Transverse colon (tissue), 4 donors: ENCODE data around the gene TNPO1.

Experiments
- POLR2A ChIP-seq: fragments of 450-650 bp; IDR thresholded peaks from one replicate; pipeline ENCODE4 v1.6.1; 2016; ENCODE audit warnings: antibody characterized with exemption, mild to moderate bottlenecking, moderate library complexity
- POLR2AphosphoS5 ChIP-seq, 3 donors: sonication (generic); formaldehyde crosslinking; IDR thresholded peaks; one replicate each; pipeline ENCODE4 v1.6.1; 2016; ENCODE audit warnings: antibody characterized with exemption in 3 of 3
- TF ChIP-seq, protein P1 (sequence below), 5 experiments: fragments of 200-600 bp in 3 of 5; fragments of 450-650 bp in 2 of 5; sonication (generic) in 3 of 5; IDR thresholded peaks; 1 replicate in 2 of 5; 2 replicates in 3 of 5; pipeline ENCODE4 v1.5.1; 2016 to 2017; ENCODE audit warnings: antibody characterized with exemption in 5 of 5, inconsistent platforms in 3 of 5, mild to moderate bottlenecking in 2 of 5, moderate library complexity in 1 of 5

GRCh38 chr5:72884892-72885291 is 68.4 kb downstream of the TNPO1 start:
- TF ChIP-seq, protein P1, sequence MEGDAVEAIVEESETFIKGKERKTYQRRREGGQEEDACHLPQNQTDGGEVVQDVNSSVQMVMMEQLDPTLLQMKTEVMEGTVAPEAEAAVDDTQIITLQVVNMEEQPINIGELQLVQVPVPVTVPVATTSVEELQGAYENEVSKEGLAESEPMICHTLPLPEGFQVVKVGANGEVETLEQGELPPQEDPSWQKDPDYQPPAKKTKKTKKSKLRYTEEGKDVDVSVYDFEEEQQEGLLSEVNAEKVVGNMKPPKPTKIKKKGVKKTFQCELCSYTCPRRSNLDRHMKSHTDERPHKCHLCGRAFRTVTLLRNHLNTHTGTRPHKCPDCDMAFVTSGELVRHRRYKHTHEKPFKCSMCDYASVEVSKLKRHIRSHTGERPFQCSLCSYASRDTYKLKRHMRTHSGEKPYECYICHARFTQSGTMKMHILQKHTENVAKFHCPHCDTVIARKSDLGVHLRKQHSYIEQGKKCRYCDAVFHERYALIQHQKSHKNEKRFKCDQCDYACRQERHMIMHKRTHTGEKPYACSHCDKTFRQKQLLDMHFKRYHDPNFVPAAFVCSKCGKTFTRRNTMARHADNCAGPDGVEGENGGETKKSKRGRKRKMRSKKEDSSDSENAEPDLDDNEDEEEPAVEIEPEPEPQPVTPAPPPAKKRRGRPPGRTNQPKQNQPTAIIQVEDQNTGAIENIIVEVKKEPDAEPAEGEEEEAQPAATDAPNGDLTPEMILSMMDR (IDR thresholded peaks at IDR 0.05), result no peak
- TF ChIP-seq POLR2A (no peak), POLR2AphosphoS5 (IDR thresholded peaks at IDR 0.05) (no peak)
